ENCODE results near the gene PALMD.
A peak's percentile ranks its signal among the peaks of the same experiment; 100 is the strongest.

The PALMD gene, protein sequence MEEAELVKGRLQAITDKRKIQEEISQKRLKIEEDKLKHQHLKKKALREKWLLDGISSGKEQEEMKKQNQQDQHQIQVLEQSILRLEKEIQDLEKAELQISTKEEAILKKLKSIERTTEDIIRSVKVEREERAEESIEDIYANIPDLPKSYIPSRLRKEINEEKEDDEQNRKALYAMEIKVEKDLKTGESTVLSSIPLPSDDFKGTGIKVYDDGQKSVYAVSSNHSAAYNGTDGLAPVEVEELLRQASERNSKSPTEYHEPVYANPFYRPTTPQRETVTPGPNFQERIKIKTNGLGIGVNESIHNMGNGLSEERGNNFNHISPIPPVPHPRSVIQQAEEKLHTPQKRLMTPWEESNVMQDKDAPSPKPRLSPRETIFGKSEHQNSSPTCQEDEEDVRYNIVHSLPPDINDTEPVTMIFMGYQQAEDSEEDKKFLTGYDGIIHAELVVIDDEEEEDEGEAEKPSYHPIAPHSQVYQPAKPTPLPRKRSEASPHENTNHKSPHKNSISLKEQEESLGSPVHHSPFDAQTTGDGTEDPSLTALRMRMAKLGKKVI

GRCh38 chr1:99645699-99646531, at the start of gene PALMD:
TSS of gene PALMD (plus strand) at chr1:99646113. CDS start at chr1:99646318, 205 bp downstream.
- no peak for DNase-seq (ENCODE audit: low read depth, low spot score)

DNA sequence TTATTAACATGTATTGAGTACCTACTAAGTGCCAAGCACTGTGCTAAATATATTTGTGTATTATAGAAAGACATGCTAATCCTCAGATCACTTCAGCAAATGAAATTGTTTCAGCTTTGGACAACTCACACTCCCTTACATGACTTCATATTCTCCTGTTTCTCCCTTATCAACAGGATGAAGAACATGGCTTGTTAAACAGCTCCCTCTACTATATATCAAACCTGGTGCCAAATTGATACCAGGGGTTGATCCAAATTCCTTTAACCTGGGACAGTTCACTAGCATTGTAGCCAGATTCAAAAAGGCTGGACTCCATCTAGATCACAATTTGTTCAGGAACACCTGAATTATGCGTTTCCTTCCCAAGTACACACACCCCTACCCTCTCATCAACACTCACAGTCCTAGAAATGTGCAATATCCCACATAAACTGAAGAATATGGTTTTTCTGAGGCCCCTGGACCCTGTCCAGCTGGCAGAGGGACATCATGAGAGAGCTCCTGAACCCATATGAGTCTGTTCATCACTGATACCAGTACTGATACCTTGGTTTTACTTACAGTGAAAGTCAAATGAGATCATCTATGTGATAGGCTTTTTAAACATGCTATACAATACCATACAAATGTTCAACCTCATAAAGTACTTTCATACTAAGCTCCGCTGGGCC, 47.0 kb upstream of the PALMD start:
- no peak for DNase-seq (ENCODE audit: low read depth, low spot score)

- peak; percentile 41 for DNase-seq (ENCODE audit: low read depth, low spot score)
These were observed 46.2 kb upstream of the PALMD start for GRCh38 chr1:99599678-99600175.

DNA sequence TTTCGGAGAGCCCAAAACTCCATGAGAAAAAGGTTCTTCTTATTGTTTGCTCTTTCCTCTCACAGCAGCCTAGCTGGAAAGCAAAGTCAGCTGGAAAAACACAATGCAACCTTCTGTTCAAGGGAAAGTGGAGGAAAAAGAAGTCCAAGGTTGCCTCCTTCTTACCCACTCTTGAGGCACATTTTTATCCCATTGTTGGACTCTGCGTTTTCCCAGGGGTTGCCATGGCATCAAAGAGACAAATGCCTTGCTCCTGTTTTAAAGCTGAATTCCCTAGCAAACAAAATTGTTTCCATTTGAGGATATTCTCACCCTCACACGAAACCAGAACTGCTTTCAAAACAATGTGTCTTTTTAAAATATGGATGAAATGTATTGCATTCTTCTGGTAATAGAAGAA, 45.1 kb upstream of the PALMD start:
- DNase-seq (ENCODE audit: low read depth, low spot score) = no peak

GRCh38 chr1:99601208-99601607, 44.7 kb upstream of the PALMD start:
- DNase-seq (ENCODE audit: low read depth, low spot score) = no peak

GRCh38 chr1:99601709-99602403, 44.1 kb upstream of the PALMD start:
- DNase-seq (ENCODE audit: low read depth, low spot score) = no peak

DNA sequence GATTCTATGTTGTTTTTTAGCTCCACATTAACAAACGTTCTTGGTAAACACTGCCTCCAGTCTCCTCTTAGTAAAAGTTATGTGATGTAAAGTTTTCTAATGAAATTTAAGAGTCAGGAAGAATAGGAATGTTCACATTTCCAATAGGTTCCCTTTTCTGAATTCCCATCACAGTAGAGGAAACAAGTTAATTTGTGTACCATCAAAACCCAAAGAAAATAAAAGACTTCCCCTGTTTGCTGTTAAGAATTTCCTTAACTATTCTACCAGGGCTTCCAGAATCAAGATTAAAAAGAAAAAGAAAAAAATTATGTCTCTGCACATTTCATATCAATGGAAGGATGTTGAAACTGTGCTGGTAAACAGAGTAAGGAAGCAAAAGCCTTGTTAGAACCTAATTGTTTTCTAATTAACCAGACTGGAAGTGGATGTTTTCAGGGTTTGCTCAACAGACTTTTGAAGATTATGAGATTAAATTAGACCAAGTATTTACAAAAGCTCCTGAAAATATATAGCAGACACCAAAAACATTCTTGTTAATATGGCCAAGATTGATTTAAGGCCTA, 43.4 kb upstream of the PALMD start:
- DNase-seq (ENCODE audit: low read depth, low spot score) = no peak

GRCh38 chr1:99603699-99604560, 42.0 kb upstream of the PALMD start:
- no peak for DNase-seq (ENCODE audit: low read depth, low spot score)

- DNase-seq (ENCODE audit: low read depth, low spot score) = no peak
These were observed 39.6 kb upstream of the PALMD start for GRCh38 chr1:99606306-99606705.

DNA sequence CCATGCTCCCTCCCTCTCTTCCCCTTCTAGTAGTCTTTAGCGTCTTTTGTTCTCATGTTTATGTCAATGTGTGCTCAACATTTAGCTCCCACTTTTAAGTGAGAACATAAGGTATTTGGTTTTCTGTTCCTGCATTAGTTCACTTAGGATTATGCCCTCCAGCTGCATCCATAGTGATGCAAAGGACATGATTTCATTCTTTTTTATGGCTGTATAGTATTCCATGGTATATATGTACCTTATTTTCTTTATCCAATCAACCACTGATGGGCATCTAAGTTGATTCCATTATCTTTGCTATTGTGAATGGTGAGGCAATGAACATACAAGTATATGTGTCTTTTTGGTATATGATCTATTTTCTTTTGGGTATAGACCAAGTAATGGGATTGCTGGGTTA, 38.3 kb upstream of the PALMD start:
- no peak for DNase-seq (ENCODE audit: low read depth, low spot score)

DNA sequence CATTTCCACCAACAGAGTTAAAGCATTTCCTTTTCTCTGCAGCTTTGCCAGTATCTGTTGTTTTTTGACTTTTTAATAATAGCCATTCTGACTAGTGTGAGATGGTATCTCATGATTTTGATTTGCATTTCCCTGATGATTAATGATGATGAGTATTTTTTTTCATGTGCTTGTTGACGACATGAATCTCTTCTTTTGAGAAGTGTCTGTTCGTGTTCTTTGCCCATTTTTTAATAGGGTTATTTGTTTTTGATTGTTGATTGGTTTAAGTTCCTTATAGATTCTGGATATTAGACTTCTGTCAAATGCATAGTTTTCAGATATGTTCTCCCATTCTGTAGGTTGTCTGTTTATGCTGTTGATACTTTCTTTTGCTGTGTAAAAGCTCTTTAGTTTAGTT, 37.9 kb upstream of the PALMD start:
- DNase-seq (ENCODE audit: low read depth, low spot score) = no peak

DNA sequence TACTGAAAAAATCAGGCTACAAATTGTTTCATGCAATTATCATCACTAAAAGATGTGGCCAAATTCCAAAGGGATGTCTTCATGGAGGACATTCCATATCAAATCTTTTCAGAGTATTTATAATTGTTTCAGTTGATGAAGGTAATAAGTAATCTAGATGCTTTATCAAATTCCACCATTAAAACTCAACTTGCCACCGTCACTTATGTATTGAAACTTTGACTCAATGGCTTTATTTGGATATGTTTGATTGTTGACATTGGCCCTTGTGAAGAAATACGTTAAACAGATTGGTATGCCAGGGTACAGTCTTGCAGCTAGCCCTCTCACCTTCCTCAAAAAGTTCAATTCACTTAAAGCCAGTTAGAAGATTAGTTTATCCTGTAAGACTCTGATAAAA, 32.2 kb upstream of the PALMD start:
- no peak for DNase-seq (ENCODE audit: low read depth, low spot score)

DNA sequence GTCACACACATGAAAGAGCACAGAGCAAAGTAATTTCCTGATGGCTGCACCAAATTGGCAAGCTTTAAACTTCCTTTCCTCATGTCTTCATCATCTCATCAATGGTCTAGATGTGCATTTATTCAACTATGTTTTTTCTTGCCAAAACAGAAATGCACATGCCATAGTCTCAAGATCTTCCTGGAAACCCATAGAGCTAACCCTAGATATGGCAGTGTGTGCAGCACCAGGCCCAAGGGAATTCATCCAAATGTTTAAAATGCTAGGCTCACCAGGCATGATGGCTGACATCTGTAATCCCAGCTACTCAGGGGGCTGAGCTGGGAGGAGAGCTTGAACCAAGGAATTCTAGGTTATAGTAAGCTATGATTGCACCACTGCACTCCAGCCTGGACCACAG, 31.2 kb upstream of the PALMD start:
- DNase-seq (ENCODE audit: low read depth, low spot score) = no peak

DNA sequence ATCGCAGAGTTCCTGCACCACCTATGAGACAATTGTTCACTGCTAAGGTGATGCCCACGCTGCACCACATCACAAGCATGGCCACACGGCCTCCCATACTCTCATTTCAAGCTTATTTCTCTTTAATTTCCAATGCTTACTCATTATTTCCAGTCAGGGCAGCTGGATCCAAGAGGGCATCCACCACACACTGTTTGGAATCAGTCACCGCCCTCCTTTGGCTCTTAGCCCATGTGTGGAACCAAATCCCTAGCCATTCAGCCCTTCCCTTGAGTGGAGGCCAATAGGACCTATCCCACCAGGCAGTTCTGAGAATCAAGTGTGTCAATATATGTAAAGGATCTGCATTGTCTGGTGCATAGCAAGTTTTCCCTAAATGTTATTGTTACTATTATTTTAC, 26.3 kb upstream of the PALMD start:
- DNase-seq (ENCODE audit: low read depth, low spot score) = no peak

GRCh38 chr1:99621340-99621901, 24.5 kb upstream of the PALMD start:
- DNase-seq (ENCODE audit: low read depth, low spot score) = no peak

GRCh38 chr1:99622702-99623347, 23.1 kb upstream of the PALMD start:
- no peak for DNase-seq (ENCODE audit: low read depth, low spot score)

- no peak for DNase-seq (ENCODE audit: low read depth, low spot score)
These were observed 22.4 kb upstream of the PALMD start for GRCh38 chr1:99623554-99623953.

DNA sequence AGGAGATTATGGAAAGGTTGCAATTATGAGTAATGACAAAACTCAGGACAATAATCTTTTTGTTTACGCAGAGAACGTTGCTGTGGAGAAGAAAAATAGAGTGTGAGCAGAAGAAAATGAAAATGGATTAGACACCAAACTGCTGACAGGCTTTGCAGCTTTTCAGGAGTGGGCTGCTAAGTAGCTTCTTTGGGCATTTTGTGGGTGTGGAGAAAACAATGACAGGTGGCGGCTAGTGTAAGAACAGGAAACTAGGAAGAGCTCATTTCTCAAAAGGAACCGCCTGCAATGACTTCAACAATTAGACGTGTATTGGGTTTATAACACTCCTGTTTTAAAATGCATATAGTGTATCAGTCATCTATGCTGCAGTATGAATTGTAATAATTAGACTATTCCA, 18.3 kb upstream of the PALMD start:
- DNase-seq (ENCODE audit: low read depth, low spot score) = no peak

DNA sequence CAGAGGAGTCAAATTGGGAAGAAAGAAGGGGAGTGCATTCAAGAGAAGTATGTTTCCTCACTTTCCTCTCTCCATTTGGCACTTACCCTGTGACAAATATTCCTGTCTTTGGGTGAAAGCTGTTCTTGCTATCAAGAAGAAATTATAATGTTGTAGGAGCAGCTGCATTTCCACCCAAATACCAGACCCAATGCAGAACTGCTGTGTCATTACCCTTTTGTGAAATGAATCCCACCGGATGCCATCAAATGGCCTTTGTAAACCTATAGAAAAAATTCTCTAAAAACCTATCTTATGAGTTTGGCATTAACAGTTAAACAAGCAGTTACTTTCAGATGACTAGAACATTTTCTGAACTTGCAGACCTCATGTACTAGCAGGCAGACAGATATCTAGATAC, 16.7 kb upstream of the PALMD start:
- DNase-seq (ENCODE audit: low read depth, low spot score) = no peak
